Measurements from ENCODE around the gene SEPTIN1. TPM values are rescaled to one million over a fixed set of nuclear protein-coding genes. Genes with fewer than 3 reads are reported as not detected.
"Not testable (repeated sequence)": the region's sequence is repeated elsewhere in the genome, so short reads cannot be mapped to it uniquely, and the experiment has no call there.

Gene SEPTIN1
- total RNA-seq, 2 donors from 2014 or later, result 192 to 207 TPM

GRCh38 chr16:30413112-30413806 is 30.9 kb upstream of the SEPTIN1 start:
- Mint-ChIP-seq H3K27me3 (no peaks in the 10 kb centered on the region), H3K27ac (no peak overlapping the region), H3K4me1 (ENCODE audit: low read depth in 2 of 2) (peaks cover 25 to 28% of the 10 kb centered on the region in 2 donors), H3K36me3 (peaks cover 5% of the 10 kb centered on the region), H3K9me3 (no peaks in the 10 kb centered on the region), H3K4me3 (no peak overlapping the region)
- DNase-seq (ENCODE audit: low spot score) (no peak), ATAC-seq (no peak)

DNA sequence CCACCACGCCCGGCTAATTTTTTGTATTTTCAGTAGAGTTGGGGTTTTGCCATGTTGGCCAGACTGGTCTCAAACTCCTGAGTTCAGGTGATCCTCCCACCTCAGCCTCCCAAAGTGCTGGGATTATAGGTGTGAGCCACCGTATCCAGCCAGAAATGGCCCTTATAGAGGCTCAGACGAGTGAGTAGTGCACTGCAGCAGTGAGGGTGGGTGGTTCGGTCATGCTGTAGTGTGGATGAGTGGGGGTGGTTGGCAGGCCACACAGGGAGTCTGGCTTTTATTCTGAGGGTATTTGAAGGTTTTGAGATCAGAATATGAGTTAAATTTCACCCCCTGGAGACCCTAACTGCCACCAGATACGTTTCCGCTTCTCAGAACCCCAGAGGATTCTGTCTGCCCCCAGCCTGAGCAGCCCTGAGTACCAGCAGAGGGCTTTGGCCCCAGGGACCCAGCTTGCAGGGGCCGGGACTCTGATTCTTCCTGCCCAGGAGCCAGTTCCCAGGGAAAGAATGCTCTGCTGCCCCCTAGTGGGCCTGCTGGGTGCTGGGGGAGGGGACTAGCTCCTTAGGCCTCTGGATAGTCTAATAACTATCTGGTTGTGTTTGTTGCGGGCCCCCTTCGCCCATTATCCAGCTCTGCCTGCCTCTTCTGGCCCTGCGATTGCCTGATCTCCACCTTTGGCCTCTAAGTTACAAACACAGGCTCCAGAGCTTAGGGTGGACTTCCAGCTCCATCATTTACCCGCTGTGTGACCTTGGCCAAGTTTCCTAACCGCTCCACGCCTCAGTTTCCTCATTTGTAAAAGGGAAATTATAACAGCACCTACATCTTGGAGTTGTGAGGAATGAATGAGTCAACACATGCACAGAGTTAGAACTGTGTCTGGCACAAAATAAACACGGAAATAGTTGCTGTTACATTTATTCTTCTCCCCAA is 27.0 kb upstream of the SEPTIN1 start:
- DNase-seq (ENCODE audit: low spot score) (peak; percentile 93), ATAC-seq (peak; percentile 64 to 69)
- H3K9me3 Mint-ChIP-seq, result no peaks in the 10 kb centered on the region
- H3K36me3 Mint-ChIP-seq, result peaks cover 5% of the 10 kb centered on the region
- H3K27me3 Mint-ChIP-seq, result no peaks in the 10 kb centered on the region
- no peak overlapping the region for H3K4me3 Mint-ChIP-seq
- H3K4me1 Mint-ChIP-seq (ENCODE audit: low read depth in 2 of 2), result peaks cover 18 to 23% of the 10 kb centered on the region in 2 donors
- H3K27ac Mint-ChIP-seq, result no peak overlapping the region

DNA sequence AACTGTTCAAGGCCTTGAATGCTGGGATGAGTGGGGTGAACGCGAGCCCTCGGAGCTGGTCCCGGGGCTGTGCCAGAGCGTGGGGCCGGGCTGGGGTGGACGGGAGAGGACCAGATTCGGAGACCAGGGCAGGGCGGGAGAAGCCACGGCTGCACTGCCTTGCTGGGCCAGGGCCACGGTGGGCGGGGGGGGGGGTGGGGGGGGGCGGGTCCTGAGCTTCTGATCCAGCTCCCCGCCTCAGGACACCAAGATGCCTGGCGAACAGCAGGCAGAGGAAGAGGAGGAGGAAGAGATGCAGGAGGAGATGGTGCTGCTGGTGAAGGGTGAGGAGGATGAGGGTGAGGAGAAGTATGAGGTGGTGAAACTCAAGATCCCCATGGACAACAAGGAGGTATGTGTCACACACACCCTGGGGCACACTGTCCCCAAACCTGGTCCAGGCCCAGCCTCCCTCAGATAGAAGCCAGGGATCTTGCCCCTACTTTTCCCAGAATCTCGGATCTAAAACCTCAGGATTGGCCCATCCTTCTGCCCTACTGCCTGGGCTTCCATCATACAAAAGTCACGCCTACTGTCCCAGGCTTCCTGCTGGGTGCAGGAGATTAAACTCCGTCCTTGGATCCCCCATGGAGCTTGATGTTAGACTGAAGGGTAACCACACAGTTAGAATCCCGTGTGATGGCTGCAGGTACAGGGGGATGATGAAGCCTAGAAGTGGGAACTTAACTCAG is 25.6 kb upstream of the SEPTIN1 start:
- H3K9me3 Mint-ChIP-seq, result no peaks in the 10 kb centered on the region
- peaks cover 5% of the 10 kb centered on the region for H3K36me3 Mint-ChIP-seq
- H3K27me3 Mint-ChIP-seq, result peaks cover 0 to 4% of the 10 kb centered on the region in 2 donors
- H3K4me1 Mint-ChIP-seq (ENCODE audit: low read depth in 2 of 2), result peaks cover 18 to 20% of the 10 kb centered on the region in 2 donors
- H3K4me3 Mint-ChIP-seq, result peak overlapping the region; percentile 97
- H3K27ac Mint-ChIP-seq, result peak overlapping the region in 1 of 2 donors; percentile 35
- DNase-seq (ENCODE audit: low spot score), result no peak
- no peak for ATAC-seq

GRCh38 chr16:30407102-30407803 is 24.9 kb upstream of the SEPTIN1 start, which contains the start of gene ZNF771:
ZNF771 (plus strand) TSS chr16:30407606; CDS start chr16:30408054, 448 bp downstream.
- peak within 1 kb of the TSS; percentile 97 for H3K4me3 Mint-ChIP-seq
- H3K9me3 Mint-ChIP-seq, result no peaks in the 10 kb centered on the region
- peaks cover 4% of the 10 kb centered on the region for H3K36me3 Mint-ChIP-seq
- ATAC-seq, result peak; percentile 98
- peak within 1 kb of the TSS; percentile 35 to 80 for H3K27ac Mint-ChIP-seq
- peak; percentile 95 for DNase-seq (ENCODE audit: low spot score)
- H3K27me3 Mint-ChIP-seq, result peaks cover 0 to 4% of the 10 kb centered on the region in 2 donors
- peaks cover 18 to 20% of the 10 kb centered on the region in 2 donors for H3K4me1 Mint-ChIP-seq (ENCODE audit: low read depth in 2 of 2)

- Mint-ChIP-seq H3K36me3 (no peaks in the 10 kb centered on the region), H3K4me1 (ENCODE audit: low read depth in 2 of 2) (peaks cover 16 to 21% of the 10 kb centered on the region in 2 donors), H3K27me3 (peaks cover 0 to 4% of the 10 kb centered on the region in 2 donors), H3K4me3 (peak overlapping the region; percentile 97), H3K27ac (peak overlapping the region; percentile 12 to 80), H3K9me3 (no peaks in the 10 kb centered on the region)
- DNase-seq (ENCODE audit: low spot score) (no peak), ATAC-seq (peak; percentile 6 to 20)
Observed at GRCh38 chr16:30406795-30407101, 24.4 kb upstream of the SEPTIN1 start.

DNA sequence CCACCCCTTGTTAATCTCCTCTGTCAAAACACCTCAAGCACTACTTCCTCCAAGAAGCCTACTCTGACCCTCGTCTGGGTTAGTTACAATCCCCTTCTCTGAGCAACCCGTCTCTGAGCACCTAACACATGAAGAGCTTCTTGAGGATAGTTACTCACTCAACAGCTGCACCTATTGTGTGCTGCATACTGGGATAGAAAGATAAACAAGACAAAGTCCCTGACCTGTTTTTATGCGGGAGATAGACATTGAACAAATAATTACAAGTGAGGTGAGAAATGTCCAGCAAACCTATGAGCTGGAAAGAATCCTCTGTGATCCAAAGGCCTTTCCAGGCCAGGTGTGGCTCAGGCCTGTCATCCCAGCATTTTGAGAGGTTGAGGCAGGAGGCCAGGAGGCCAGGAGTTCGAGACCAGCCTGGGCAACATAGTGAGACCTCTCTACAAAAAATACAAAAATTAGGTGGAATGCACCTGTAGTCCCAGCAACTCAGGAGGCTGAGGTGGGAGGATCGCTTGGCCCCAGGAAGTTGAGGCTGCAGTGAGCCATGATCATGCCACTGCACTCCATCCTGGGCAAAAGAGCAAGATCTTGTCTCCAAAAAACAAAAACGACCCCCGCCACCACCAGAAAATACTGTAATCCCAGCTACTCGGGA is 19.5 kb upstream of the SEPTIN1 start:
- no peak for DNase-seq (ENCODE audit: low spot score)
- H3K36me3 Mint-ChIP-seq, result no peaks in the 10 kb centered on the region
- H3K4me1 Mint-ChIP-seq (ENCODE audit: low read depth in 2 of 2), result peaks cover 24 to 27% of the 10 kb centered on the region in 2 donors
- peaks cover 0 to 4% of the 10 kb centered on the region in 2 donors for H3K27me3 Mint-ChIP-seq
- no peak for ATAC-seq
- peak overlapping the region; percentile 95 for H3K4me3 Mint-ChIP-seq
- H3K9me3 Mint-ChIP-seq, result no peaks in the 10 kb centered on the region
- peak overlapping the region in 1 of 2 donors; percentile 86 for H3K27ac Mint-ChIP-seq

GRCh38 chr16:30399435-30400186 is 17.2 kb upstream of the SEPTIN1 start:
- no peak for DNase-seq (ENCODE audit: low spot score)
- Mint-ChIP-seq H3K4me1 (ENCODE audit: low read depth in 2 of 2) (peaks cover 34 to 40% of the 10 kb centered on the region in 2 donors), H3K9me3 (no peaks in the 10 kb centered on the region), H3K4me3 (peak overlapping the region; percentile 95), H3K36me3 (no peaks in the 10 kb centered on the region), H3K27ac (peak overlapping the region; percentile 73 to 86), H3K27me3 (peaks cover 0 to 4% of the 10 kb centered on the region in 2 donors)
- ATAC-seq, result no peak

DNA sequence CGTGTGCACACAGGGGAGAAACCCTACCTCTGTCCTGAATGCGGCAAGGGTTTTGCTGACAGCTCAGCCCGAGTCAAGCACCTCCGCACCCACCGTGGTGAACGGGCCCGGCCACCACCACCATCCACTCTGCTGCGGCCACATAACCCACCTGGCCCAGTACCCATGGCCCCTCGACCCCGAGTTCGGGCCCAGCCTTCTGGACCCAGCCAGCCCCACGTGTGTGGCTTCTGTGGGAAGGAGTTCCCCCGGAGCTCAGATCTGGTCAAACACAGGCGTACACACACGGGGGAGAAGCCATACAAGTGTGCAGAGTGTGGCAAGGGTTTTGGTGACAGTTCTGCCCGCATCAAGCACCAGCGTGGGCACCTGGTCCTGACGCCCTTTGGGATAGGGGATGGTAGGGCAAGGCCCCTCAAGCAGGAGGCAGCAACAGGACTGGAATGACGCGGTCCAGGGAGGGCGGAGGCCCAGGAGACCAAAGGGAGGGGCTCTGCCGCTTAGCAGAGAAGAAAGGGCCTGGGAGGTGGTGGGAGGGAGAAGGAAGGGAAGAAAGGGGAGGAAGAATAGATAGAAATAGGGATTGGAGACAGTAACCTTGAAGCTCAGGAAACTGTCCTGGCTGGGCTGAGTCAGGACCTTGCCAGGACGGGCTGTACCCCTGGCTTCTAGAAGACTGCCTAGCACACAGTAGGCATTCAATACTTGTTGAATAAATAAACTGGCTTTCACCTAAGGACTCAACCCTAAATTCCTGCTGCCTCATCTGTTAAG is 16.5 kb upstream of the SEPTIN1 start:
- H3K9me3 Mint-ChIP-seq, result no peaks in the 10 kb centered on the region
- H3K36me3 Mint-ChIP-seq, result no peaks in the 10 kb centered on the region
- peak overlapping the region; percentile 95 for H3K4me3 Mint-ChIP-seq
- H3K4me1 Mint-ChIP-seq (ENCODE audit: low read depth in 2 of 2), result peaks cover 37 to 44% of the 10 kb centered on the region in 2 donors
- ATAC-seq, result no peak
- H3K27ac Mint-ChIP-seq, result peak overlapping the region; percentile 54 to 73
- peaks cover 0 to 4% of the 10 kb centered on the region in 2 donors for H3K27me3 Mint-ChIP-seq
- DNase-seq (ENCODE audit: low spot score), result no peak

DNA sequence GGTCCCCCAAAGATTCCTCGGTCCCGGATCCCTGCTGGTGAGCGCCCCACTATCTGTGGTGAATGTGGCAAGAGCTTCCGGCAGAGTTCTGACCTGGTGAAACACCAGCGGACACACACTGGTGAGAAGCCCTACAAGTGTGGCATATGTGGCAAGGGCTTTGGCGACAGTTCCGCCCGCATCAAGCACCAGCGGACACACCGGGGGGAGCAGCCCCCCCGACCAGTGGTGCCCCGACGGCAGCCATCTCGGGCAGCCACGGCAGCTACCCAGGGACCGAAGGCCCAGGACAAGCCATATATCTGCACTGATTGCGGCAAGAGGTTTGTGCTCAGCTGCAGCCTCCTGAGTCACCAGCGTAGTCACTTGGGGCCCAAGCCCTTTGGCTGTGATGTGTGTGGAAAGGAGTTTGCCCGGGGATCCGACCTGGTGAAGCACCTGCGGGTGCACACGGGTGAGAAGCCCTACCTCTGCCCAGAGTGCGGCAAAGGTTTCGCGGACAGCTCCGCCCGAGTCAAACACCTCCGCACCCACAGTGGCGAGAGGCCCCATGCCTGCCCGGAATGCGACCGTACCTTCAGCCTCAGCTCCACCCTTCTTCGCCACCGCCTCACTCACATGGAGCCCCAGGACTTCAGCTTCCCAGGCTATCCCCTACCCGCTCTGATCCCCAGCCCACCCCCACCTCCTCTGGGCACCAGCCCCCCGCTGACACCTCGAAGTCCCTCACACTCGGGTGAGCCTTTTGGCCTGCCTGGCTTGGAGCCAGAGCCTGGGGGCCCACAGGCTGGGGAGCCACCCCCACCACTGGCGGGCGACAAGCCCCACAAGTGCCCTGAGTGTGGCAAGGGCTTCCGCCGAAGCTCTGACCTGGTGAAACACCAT is 15.7 kb upstream of the SEPTIN1 start:
- Mint-ChIP-seq H3K4me1 (ENCODE audit: low read depth in 2 of 2) (peaks cover 37 to 44% of the 10 kb centered on the region in 2 donors), H3K27ac (peak overlapping the region in 1 of 2 donors; percentile 41), H3K27me3 (peaks cover 0 to under 1% of the 10 kb centered on the region in 2 donors), H3K9me3 (no peaks in the 10 kb centered on the region), H3K36me3 (no peaks in the 10 kb centered on the region), H3K4me3 (peak overlapping the region; percentile 95)
- ATAC-seq, result peak; percentile 29 to 38
- DNase-seq (ENCODE audit: low spot score), result peak; percentile 69

DNA sequence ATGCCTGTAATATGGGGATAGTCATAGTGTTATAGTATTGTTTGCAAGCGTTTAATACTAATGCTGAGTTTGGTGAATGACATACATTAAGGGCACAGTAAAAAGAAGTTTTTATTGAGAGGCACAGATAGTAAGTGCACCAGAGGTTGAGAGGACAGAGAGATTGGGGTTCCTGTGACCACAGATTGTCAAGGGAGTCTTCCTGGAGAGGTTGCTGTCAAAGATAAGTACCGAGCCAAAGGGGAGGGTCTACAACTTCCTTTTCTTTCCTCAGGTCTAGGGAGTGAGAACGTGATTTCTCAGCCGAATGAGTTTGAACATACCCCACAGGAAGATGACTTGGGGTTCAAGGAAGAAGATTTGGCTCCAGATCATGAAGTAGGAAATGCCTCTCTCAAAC is 14.7 kb upstream of the SEPTIN1 start:
- Mint-ChIP-seq H3K4me1 (ENCODE audit: low read depth in 2 of 2) (peaks cover 37 to 44% of the 10 kb centered on the region in 2 donors), H3K9me3 (no peaks in the 10 kb centered on the region), H3K27me3 (no peaks in the 10 kb centered on the region), H3K4me3 (peak overlapping the region; percentile 95), H3K36me3 (no peaks in the 10 kb centered on the region), H3K27ac (peak overlapping the region; percentile 65)
- ATAC-seq (no peak), DNase-seq (ENCODE audit: low spot score) (no peak)

- Mint-ChIP-seq H3K4me1 (ENCODE audit: low read depth in 2 of 2) (peaks cover 35 to 42% of the 10 kb centered on the region in 2 donors), H3K27ac (peak overlapping the region; percentile 65), H3K4me3 (peak overlapping the region; percentile 95)
- not testable (repeated sequence) for ATAC-seq; H3K27me3 Mint-ChIP-seq; DNase-seq (ENCODE audit: low spot score); H3K36me3 Mint-ChIP-seq; H3K9me3 Mint-ChIP-seq
Observed at GRCh38 chr16:30396627-30397026, 14.3 kb upstream of the SEPTIN1 start.

All from natural killer cell treated with Interleukin-12 subunit alpha and Interleukin-12 subunit beta and Interleukin-15 and Interleukin-18, amount 100 ng/mL, for 72 hours (primary cell).